HL-60 (cell line): ENCODE results near the gene AKT1.

ENCODE experiments used
- DNase-seq, 2 experiments: peaks; one replicate each; pipeline ENCODE4 v3.0.0-alpha.2; 2010 to 2020; ENCODE audit warnings: low read depth in 1 of 2, low spot score in 1 of 2
- H3K27ac ChIP-seq: fragments of 250-450 bp; sonication (Bioruptor Pico); replicated peaks from 2 replicates; pipeline ENCODE4 v1.5.1; 2020; ENCODE audit warnings: mild to moderate bottlenecking, moderate library complexity
- H3K27me3 ChIP-seq: fragments of 250-450 bp; sonication (Bioruptor Pico); 2 replicates; pipeline ENCODE4 v1.5.1; 2021; ENCODE audit warnings: mild to moderate bottlenecking, moderate library complexity; ENCODE audit not compliant: insufficient read depth, poor library complexity, severe bottlenecking
- H3K4me3 ChIP-seq: replicated peaks from 2 replicates; pipeline ENCODE4 v1.5.1; 2011; ENCODE audit warnings: mild to moderate bottlenecking, control low read depth, low read length; ENCODE audit not compliant: insufficient read depth
- CTCF ChIP-seq: IDR thresholded peaks from one replicate; pipeline ENCODE4 v1.5.1; 2011; ENCODE audit warnings: low read length, control low read depth, inconsistent platforms; ENCODE audit not compliant: insufficient read depth
- GABPA ChIP-seq: IDR thresholded peaks from 2 replicates; pipeline ENCODE4 v1.6.1; 2012; ENCODE audit warnings: low read depth
- POLR2AphosphoS5 ChIP-seq: IDR thresholded peaks from 2 replicates; pipeline ENCODE4 v1.6.1; 2012; ENCODE audit warnings: low read depth
- REST ChIP-seq: IDR thresholded peaks from 2 replicates; pipeline ENCODE4 v1.6.1; 2012; ENCODE audit warnings: low read depth; ENCODE audit not compliant: insufficient replicate concordance
- SPI1 ChIP-seq: IDR thresholded peaks from 2 replicates; pipeline ENCODE4 v1.6.1; 2012; ENCODE audit warnings: low read depth, mild to moderate bottlenecking, borderline replicate concordance

The AKT1 gene

GRCh38 chr14:104734991-104735779 lies 60.4 kb downstream of the AKT1 start:
- no peak overlapping the region for H3K27ac ChIP-seq
- no peaks in the 10 kb centered on the region for H3K27me3 ChIP-seq
- TF ChIP-seq POLR2AphosphoS5 = no peak
- no peak for TF ChIP-seq SPI1
- no peak for TF ChIP-seq REST
- TF ChIP-seq GABPA = no peak
- TF ChIP-seq CTCF = no peak

DNA sequence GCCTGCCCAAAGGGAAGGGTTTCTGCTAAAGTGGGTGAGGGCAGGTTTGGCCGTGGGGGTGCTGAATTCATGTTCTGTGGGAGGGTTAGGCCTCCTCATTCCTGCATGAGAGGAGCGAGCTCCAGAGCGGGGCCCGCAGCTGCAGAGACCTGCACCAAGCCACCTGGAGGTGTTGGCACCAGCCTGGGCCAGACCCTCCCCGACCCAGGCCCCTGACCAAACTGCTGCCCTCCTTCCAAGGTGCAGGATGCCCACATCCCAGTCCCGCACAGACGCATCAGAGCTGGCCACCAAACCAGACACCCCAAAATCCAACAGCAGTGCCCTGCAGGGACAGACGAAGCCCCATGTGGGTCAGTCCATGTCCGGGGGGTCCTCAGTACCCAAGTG lies 61.0 kb downstream of the AKT1 start:
- no peak for TF ChIP-seq CTCF
- TF ChIP-seq REST = no peak
- TF ChIP-seq SPI1 = no peak
- TF ChIP-seq GABPA = no peak
- TF ChIP-seq POLR2AphosphoS5 = no peak
- H3K27ac ChIP-seq = no peak overlapping the region
- no peaks in the 10 kb centered on the region for H3K27me3 ChIP-seq
- no peak for DNase-seq
- no peak overlapping the region for H3K4me3 ChIP-seq

More at GRCh38 chr14:104734991-104735779, 60.4 kb downstream of the AKT1 start:
- DNase-seq = no peak
- H3K4me3 ChIP-seq = no peak overlapping the region

- Histone ChIP-seq H3K27me3 (no peaks in the 10 kb centered on the region), H3K27ac (no peak overlapping the region), H3K4me3 (no peak overlapping the region)
- no peak for DNase-seq
- no peak for TF ChIP-seq REST
- TF ChIP-seq GABPA = no peak
- no peak for TF ChIP-seq CTCF
Measured at GRCh38 chr14:104734051-104734587, 61.4 kb downstream of the AKT1 start.
